Measurements from ENCODE around the gene CDC42SE2. TPM values are rescaled to one million over a fixed set of nuclear protein-coding genes. Genes with fewer than 3 reads are reported as not detected.
"Not testable (repeated sequence)": the region's sequence is repeated elsewhere in the genome, so short reads cannot be mapped to it uniquely, and the experiment has no call there.

CDC42SE2 gene
- total RNA-seq, 2 donors from 2014 or later: 74.2 to 110 TPM

DNA sequence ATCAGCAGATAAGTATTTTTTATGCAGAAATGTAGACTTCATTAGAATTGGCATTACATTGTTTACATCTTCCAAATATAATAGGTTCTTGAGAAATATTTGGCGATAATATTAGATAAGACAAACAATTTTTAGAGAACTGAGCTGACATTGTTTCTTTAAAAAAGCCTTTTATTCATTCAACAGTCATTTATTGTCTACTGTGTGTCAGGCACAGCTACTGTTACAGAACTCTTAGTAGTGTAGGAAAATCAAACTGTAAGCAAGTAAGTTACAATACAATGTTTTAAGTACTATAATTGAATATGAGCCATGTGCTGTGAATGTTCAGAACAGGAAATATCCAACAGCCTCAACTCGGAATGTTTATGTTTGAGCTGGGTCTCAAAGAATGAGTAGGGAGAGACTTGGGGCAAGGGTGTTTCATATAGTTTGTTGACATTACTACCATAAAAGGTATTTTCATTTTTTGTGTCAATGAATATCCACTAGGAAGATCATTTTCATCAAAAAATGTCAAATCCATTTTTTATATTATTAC is 114.0 kb downstream of the CDC42SE2 start:
- no peaks in the 10 kb centered on the region for H3K9me3 ChIP-seq
- H3K27ac ChIP-seq: peak overlapping the region; percentile 63
- H3K4me1 ChIP-seq: peaks cover 16% of the 10 kb centered on the region
- intact Hi-C loops (cut with DNase I): no loop called here
- no peak overlapping the region for H3K9ac ChIP-seq (ENCODE audit: low read depth in 2 of 2, low read length in 2 of 2)
- no peak for DNase-seq
- no peaks in the 10 kb centered on the region for H3K36me3 ChIP-seq
- no peaks in the 10 kb centered on the region for H3K27me3 ChIP-seq
- TF ChIP-seq CTCF (IDR thresholded peaks at IDR 0.05): no peak
- no peak overlapping the region for H3K4me3 ChIP-seq

DNA sequence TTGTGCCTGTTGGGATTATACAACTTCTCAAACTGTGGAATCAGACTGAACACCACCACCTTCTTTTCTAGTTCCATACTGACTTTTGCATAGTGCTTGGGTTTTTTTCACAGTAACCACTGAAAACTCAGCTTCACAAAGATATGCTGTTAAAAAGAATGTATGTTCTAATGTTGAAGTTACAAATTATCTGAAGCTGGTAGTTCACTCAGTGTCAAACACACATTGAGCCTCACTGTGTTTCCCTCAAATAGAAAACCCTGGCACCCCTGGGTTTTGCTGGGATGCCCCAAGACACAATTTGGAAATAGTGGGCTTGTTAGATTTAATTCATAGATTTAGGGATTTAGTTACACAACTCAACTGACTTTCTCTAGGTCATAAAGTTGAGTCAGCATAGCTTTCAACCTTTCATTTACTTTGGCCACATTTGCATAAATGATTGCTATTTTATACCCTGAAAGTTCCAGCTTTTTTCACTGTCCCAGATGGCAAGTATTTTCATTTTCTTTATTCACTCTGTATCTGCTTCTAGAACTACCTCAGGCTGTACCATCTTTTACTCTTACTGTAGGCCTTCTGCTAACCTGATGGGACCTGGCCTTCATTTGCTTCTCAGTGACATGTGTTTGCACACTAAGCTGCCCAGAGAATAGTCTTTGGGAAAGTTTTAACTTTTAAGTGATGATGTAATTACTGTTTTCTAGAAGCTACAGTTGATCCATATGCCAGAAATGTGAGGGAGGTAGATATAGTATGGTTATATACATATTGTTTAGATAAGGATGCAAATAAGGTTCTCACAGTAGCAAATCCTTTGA is 115.1 kb downstream of the CDC42SE2 start:
- H3K4me1 ChIP-seq: peaks cover 16% of the 10 kb centered on the region
- peak overlapping the region in 1 of 2 donors; percentile 14 for H3K9ac ChIP-seq (ENCODE audit: low read depth in 2 of 2, low read length in 2 of 2)
- DNase-seq: no peak
- H3K36me3 ChIP-seq: no peaks in the 10 kb centered on the region
- H3K4me3 ChIP-seq: no peak overlapping the region
- no peaks in the 10 kb centered on the region for H3K27me3 ChIP-seq
- peak overlapping the region; percentile 63 for H3K27ac ChIP-seq
- TF ChIP-seq CTCF (IDR thresholded peaks at IDR 0.05): no peak
- intact Hi-C loops (cut with DNase I): no loop called here
- no peaks in the 10 kb centered on the region for H3K9me3 ChIP-seq

DNA sequence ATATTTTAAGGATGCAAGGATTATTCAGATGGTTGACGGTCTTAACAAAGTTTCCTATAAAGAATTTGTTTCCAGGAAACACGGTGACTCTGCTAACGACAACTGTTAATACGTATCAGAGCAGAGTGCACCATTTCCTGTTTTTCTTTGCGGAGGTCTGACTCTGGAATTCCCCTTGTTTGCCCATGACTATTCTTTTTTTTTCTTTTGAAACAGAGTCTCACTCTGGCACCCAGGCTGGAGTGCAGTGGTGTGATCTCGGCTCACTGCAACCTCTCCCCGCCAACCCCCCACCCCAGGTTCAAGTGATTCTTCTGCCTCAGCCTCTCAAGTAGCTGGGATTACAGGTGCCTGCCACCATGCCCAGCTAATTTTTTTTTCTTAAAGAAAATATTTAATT is 115.9 kb downstream of the CDC42SE2 start:
- H3K9ac ChIP-seq (ENCODE audit: low read depth in 2 of 2, low read length in 2 of 2): no peak overlapping the region
- H3K9me3 ChIP-seq: no peaks in the 10 kb centered on the region
- H3K27ac ChIP-seq: peak overlapping the region; percentile 63
- H3K27me3 ChIP-seq: no peaks in the 10 kb centered on the region
- no peaks in the 10 kb centered on the region for H3K36me3 ChIP-seq
- no peak for TF ChIP-seq CTCF (IDR thresholded peaks at IDR 0.05)
- intact Hi-C loops (cut with DNase I): loop anchor here (10.0 kb wide), 2 partner anchors 115 to 215 kb away; partner anchors contain the start of genes CDC42SE2 and HINT1
- H3K4me3 ChIP-seq: no peak overlapping the region
- peaks cover 16% of the 10 kb centered on the region for H3K4me1 ChIP-seq
- no peak for DNase-seq

DNA sequence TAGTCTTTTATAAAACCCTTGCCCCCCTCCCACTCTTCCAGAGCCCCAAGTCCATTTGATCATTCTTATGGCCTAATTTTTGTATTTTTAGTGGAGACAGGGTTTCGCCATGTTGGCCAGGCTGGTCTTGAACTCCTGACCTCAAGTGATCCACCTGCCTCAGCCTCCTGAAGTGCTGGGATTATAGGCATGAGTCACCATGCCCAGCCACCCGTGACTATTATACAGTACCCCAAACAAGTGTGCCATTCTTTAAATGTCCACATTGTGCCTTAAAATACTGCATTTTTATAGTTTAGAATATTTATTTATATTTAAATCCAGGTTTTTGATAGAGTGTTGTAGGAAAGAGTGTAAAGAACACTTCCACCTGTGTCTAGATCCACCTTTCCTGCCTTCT is 116.4 kb downstream of the CDC42SE2 start:
- H3K4me3 ChIP-seq; DNase-seq; H3K9ac ChIP-seq (ENCODE audit: low read depth in 2 of 2, low read length in 2 of 2); H3K27me3 ChIP-seq; H3K36me3 ChIP-seq; H3K9me3 ChIP-seq: not testable (repeated sequence)
- intact Hi-C loops (cut with DNase I): loop anchor here (10.0 kb wide), 2 partner anchors 115 to 215 kb away; partner anchors contain the start of genes CDC42SE2 and HINT1
- peak overlapping the region; percentile 63 for H3K27ac ChIP-seq
- H3K4me1 ChIP-seq: peaks cover 16% of the 10 kb centered on the region

- TF ChIP-seq CTCF (IDR thresholded peaks at IDR 0.05): no peak
- H3K9me3 ChIP-seq: no peaks in the 10 kb centered on the region
- H3K4me3 ChIP-seq: no peak overlapping the region
- DNase-seq: no peak
- H3K27me3 ChIP-seq: no peaks in the 10 kb centered on the region
- peak overlapping the region; percentile 63 for H3K27ac ChIP-seq
- no peaks in the 10 kb centered on the region for H3K36me3 ChIP-seq
- intact Hi-C loops (cut with DNase I): loop anchor here (10.0 kb wide), 2 partner anchors 116 to 216 kb away; partner anchors contain the start of genes CDC42SE2 and HINT1
- peak overlapping the region in 1 of 2 donors; percentile 28 for H3K9ac ChIP-seq (ENCODE audit: low read depth in 2 of 2, low read length in 2 of 2)
- H3K4me1 ChIP-seq: peaks cover 16% of the 10 kb centered on the region
These were observed 117.2 kb downstream of the CDC42SE2 start for GRCh38 chr5:131381021-131381420.
